Measurements from ENCODE around the gene LNP1. TPM values are rescaled to one million over a fixed set of nuclear protein-coding genes. Genes with fewer than 3 reads are reported as not detected.

LNP1 gene
- total RNA-seq, 1 donor = 1.6 TPM

- no peak for DNase-seq (ENCODE audit: low read depth in 2 of 3, low spot score in 2 of 3)
Measured at GRCh38 chr3:100396967-100397366, 4.4 kb upstream of the LNP1 start.

- DNase-seq (ENCODE audit: low read depth in 2 of 3, low spot score in 2 of 3) = no peak
Measured at GRCh38 chr3:100399341-100400071, 1.8 kb upstream of the LNP1 start.

- DNase-seq (ENCODE audit: low read depth in 2 of 3, low spot score in 2 of 3) = peak in 2 of 3 donors; percentile 64 to 73
Measured at GRCh38 chr3:100400419-100400779, 940 bp upstream of the LNP1 start.

GRCh38 chr3:100401674-100402041, 319 bp downstream of the LNP1 start:
- DNase-seq (ENCODE audit: low read depth in 2 of 3, low spot score in 2 of 3) = peak in 2 of 3 donors; percentile 56 to 62

- DNase-seq (ENCODE audit: low read depth in 2 of 3, low spot score in 2 of 3) = no peak
Measured at GRCh38 chr3:100402256-100402655, 917 bp downstream of the LNP1 start.

- no peak for DNase-seq (ENCODE audit: low read depth in 2 of 3, low spot score in 2 of 3)
Measured at GRCh38 chr3:100402891-100403290, 1.6 kb downstream of the LNP1 start.

GRCh38 chr3:100403362-100404249, 2.3 kb downstream of the LNP1 start:
- DNase-seq (ENCODE audit: low read depth in 2 of 3, low spot score in 2 of 3) = no peak

- no peak for DNase-seq (ENCODE audit: low read depth in 2 of 3, low spot score in 2 of 3)
Measured at GRCh38 chr3:100404250-100404548, 2.9 kb downstream of the LNP1 start.

- peak in 1 of 3 donors; percentile 3 for DNase-seq (ENCODE audit: low read depth in 2 of 3, low spot score in 2 of 3)
Measured at GRCh38 chr3:100407164-100407563, 5.8 kb downstream of the LNP1 start.

GRCh38 chr3:100407977-100408532, 6.7 kb downstream of the LNP1 start:
- DNase-seq (ENCODE audit: low read depth in 2 of 3, low spot score in 2 of 3) = no peak

GRCh38 chr3:100411091-100411982, 10.0 kb downstream of the LNP1 start:
- no peak for DNase-seq (ENCODE audit: low read depth in 2 of 3, low spot score in 2 of 3)

- DNase-seq (ENCODE audit: low read depth in 2 of 3, low spot score in 2 of 3) = peak in 2 of 3 donors; percentile 39 to 63
Measured at GRCh38 chr3:100412912-100413590, 11.7 kb downstream of the LNP1 start.

GRCh38 chr3:100413613-100414012, 12.3 kb downstream of the LNP1 start:
- DNase-seq (ENCODE audit: low read depth in 2 of 3, low spot score in 2 of 3) = no peak

GRCh38 chr3:100416176-100416575, 14.8 kb downstream of the LNP1 start:
- DNase-seq (ENCODE audit: low read depth in 2 of 3, low spot score in 2 of 3) = no peak

GRCh38 chr3:100416863-100417262, 15.5 kb downstream of the LNP1 start:
- no peak for DNase-seq (ENCODE audit: low read depth in 2 of 3, low spot score in 2 of 3)

- DNase-seq (ENCODE audit: low read depth in 2 of 3, low spot score in 2 of 3) = peak in 1 of 3 donors; percentile 46
Measured at GRCh38 chr3:100419406-100419805, 18.1 kb downstream of the LNP1 start.

GRCh38 chr3:100420885-100421284, 19.5 kb downstream of the LNP1 start:
- DNase-seq (ENCODE audit: low read depth in 2 of 3, low spot score in 2 of 3) = no peak

- DNase-seq (ENCODE audit: low read depth in 2 of 3, low spot score in 2 of 3) = no peak
Measured at GRCh38 chr3:100423611-100424010, 22.3 kb downstream of the LNP1 start.

GRCh38 chr3:100424261-100424660, 22.9 kb downstream of the LNP1 start:
- DNase-seq (ENCODE audit: low read depth in 2 of 3, low spot score in 2 of 3) = no peak

- DNase-seq (ENCODE audit: low read depth in 2 of 3, low spot score in 2 of 3) = no peak
Measured at GRCh38 chr3:100425316-100425715, 24.0 kb downstream of the LNP1 start.
